Caco-2 (cell line): ENCODE results near the gene PCARE. TPM values are rescaled to one million over a fixed set of nuclear protein-coding genes. Genes with fewer than 3 reads are reported as not detected.

Experiments
- BruUV-seq: library from RNA; stranded (reverse); fragments of 400-500 nt; replicated peaks from 2 replicates; lab custom pipeline; 2021; lab: Mats Ljungman, UMichigan
- CTCF ChIA-PET: fragments of 300-600 bp; sonication (Branson Sonifier 250); formaldehyde crosslinking; loops from one replicate; lab custom pipeline; 2022; ENCODE audit warnings: antibody characterized with exemption; lab: Charles Lee
- POLR2A ChIA-PET: fragments of 300-600 bp; sonication (Branson Sonifier 250); formaldehyde crosslinking; loops from one replicate; lab custom pipeline; 2022; ENCODE audit warnings: antibody characterized with exemption; lab: Charles Lee
- DNase-seq, 2 experiments: peaks; one replicate each; pipeline versions ENCODE4 v3.0.0 to v3.0.0-alpha.2; 2020 to 2022
- H3K27me3 ChIP-seq: replicated peaks from 2 replicates; pipeline ENCODE4 v1.6.0; 2011; ENCODE audit warnings: low read length; ENCODE audit not compliant: control insufficient read depth, insufficient read depth
- H3K36me3 ChIP-seq: 2 replicates; pipeline ENCODE4 v1.5.1; 2011; ENCODE audit warnings: low read length; ENCODE audit not compliant: control insufficient read depth, insufficient read depth
- H3K4me1 ChIP-seq: fragments of 250-450 bp; sonication (Bioruptor Pico); 2 replicates; pipeline ENCODE4 v1.5.1; 2020; ENCODE audit warnings: mild to moderate bottlenecking
- H3K4me3 ChIP-seq: 2 replicates; pipeline ENCODE4 v1.5.1; 2011; ENCODE audit warnings: low read depth, mild to moderate bottlenecking, control low read depth, low read length
- H3K9me3 ChIP-seq: fragments of 250-450 bp; sonication (Bioruptor Pico); 2 replicates; pipeline ENCODE4 v1.5.1; 2020; ENCODE audit warnings: mild to moderate bottlenecking, moderate library complexity
- H3K27ac Mint-ChIP-seq: one replicate; pipeline ENCODE4 v1.8.0; 2022; ENCODE audit warnings: mixed read lengths; ENCODE audit not compliant: unreplicated experiment
- H3K27me3 Mint-ChIP-seq: one replicate; pipeline ENCODE4 v1.8.0; 2022; ENCODE audit warnings: mixed read lengths; ENCODE audit not compliant: insufficient read depth, unreplicated experiment
- H3K36me3 Mint-ChIP-seq: one replicate; pipeline ENCODE4 v1.8.0; 2022; ENCODE audit warnings: mild to moderate bottlenecking, mixed read lengths; ENCODE audit not compliant: insufficient read depth, unreplicated experiment
- H3K4me1 Mint-ChIP-seq: one replicate; pipeline ENCODE4 v1.8.0; 2022; ENCODE audit warnings: low read depth, mixed read lengths; ENCODE audit not compliant: unreplicated experiment
- H3K4me3 Mint-ChIP-seq: one replicate; pipeline ENCODE4 v1.8.0; 2022; ENCODE audit warnings: mild to moderate bottlenecking, moderate library complexity, mixed read lengths; ENCODE audit not compliant: unreplicated experiment
- H3K9me3 Mint-ChIP-seq: one replicate; pipeline ENCODE4 v1.8.0; 2022; ENCODE audit warnings: mixed read lengths; ENCODE audit not compliant: unreplicated experiment
- CTCF ChIP-seq, 2 experiments: fragments of 200-600 bp in 1 of 2; IDR thresholded peaks; 1 replicate in 1 of 2; 2 replicates in 1 of 2; pipeline versions ENCODE4 v1.5.1 to v1.8.0; 2011 to 2022; ENCODE audit warnings: antibody characterized with exemption in 1 of 2, control low read depth in 1 of 2, inconsistent platforms in 1 of 2, low read depth in 1 of 2, low read length in 1 of 2, mild to moderate bottlenecking in 1 of 2, moderate library complexity in 1 of 2; ENCODE audit not compliant: insufficient read depth in 1 of 2, severe bottlenecking in 1 of 2, unreplicated experiment in 1 of 2
- intact Hi-C: fragments of 100-400 bp; cut with micrococcal nuclease; formaldehyde crosslinking; loops from one replicate; pipeline ENCODE4 v1.10.0; 2022; ENCODE audit not compliant: unreplicated experiment
- total RNA-seq: library from RNA; stranded (reverse); gene quantifications from 2 replicates; pipeline ENCODE4 v1.2.3, GENCODE V29; 2022

PCARE gene
- total RNA-seq, 1 experiment from 2014 or later: not detected

GRCh38 chr2:29054430-29054829, 19.9 kb downstream of the PCARE start:
- H3K4me1 Mint-ChIP-seq: peaks cover 35% of the 10 kb centered on the region
- CTCF ChIA-PET: no interaction called here

GRCh38 chr2:29053670-29054400, 20.5 kb downstream of the PCARE start:
- Histone ChIP-seq H3K9me3 (no peaks in the 10 kb centered on the region), H3K4me3 (no peak overlapping the region), H3K36me3 (no peaks in the 10 kb centered on the region), H3K27me3 (no peaks in the 10 kb centered on the region), H3K4me1 (peaks cover 11% of the 10 kb centered on the region)
- DNase-seq: peak in 1 of 2 experiments; percentile 18
- Mint-ChIP-seq H3K36me3 (no peaks in the 10 kb centered on the region), H3K27me3 (no peaks in the 10 kb centered on the region), H3K4me1 (peaks cover 33% of the 10 kb centered on the region), H3K27ac (no peak overlapping the region), H3K4me3 (no peak overlapping the region), H3K9me3 (no peaks in the 10 kb centered on the region)
- ChIA-PET CTCF (no interaction called here), POLR2A (no interaction called here)
- intact Hi-C loops: loop anchor here (1.0 kb wide), 2 partner anchors 96 to 143 kb away; no protein-coding TSS in a partner anchor
- peak in 1 of 2 experiments; percentile 41 for TF ChIP-seq CTCF (IDR thresholded peaks at IDR 0.05; ENCODE audit: insufficient read depth in 1 of 2, low read depth in 1 of 2, low read length in 1 of 2, severe bottlenecking in 1 of 2, unreplicated experiment in 1 of 2)
- no TSS peak for BruUV-seq

More at GRCh38 chr2:29054430-29054829, 19.9 kb downstream of the PCARE start:
- no peaks in the 10 kb centered on the region for H3K36me3 ChIP-seq
- no peak for DNase-seq
- Mint-ChIP-seq H3K4me3 (no peak overlapping the region), H3K27me3 (no peaks in the 10 kb centered on the region), H3K27ac (no peak overlapping the region), H3K36me3 (no peaks in the 10 kb centered on the region), H3K9me3 (no peaks in the 10 kb centered on the region)
- no peak for TF ChIP-seq CTCF (IDR thresholded peaks at IDR 0.05; ENCODE audit: insufficient read depth in 1 of 2, low read depth in 1 of 2, low read length in 1 of 2, severe bottlenecking in 1 of 2, unreplicated experiment in 1 of 2)
- BruUV-seq: no TSS peak
- H3K4me1 ChIP-seq: peaks cover 11% of the 10 kb centered on the region
- no peaks in the 10 kb centered on the region for H3K9me3 ChIP-seq
- H3K4me3 ChIP-seq: no peak overlapping the region
- no peaks in the 10 kb centered on the region for H3K27me3 ChIP-seq
- intact Hi-C loops: loop anchor here (1.0 kb wide), 2 partner anchors 96 to 143 kb away; no protein-coding TSS in a partner anchor
- POLR2A ChIA-PET: no interaction called here

GRCh38 chr2:29053223-29053622, 21.1 kb downstream of the PCARE start:
- H3K9me3 ChIP-seq: no peaks in the 10 kb centered on the region
- Mint-ChIP-seq H3K4me3 (no peak overlapping the region), H3K4me1 (peaks cover 28% of the 10 kb centered on the region), H3K27ac (no peak overlapping the region), H3K9me3 (no peaks in the 10 kb centered on the region), H3K27me3 (no peaks in the 10 kb centered on the region), H3K36me3 (no peaks in the 10 kb centered on the region)
- TF ChIP-seq CTCF (IDR thresholded peaks at IDR 0.05; ENCODE audit: insufficient read depth in 1 of 2, low read depth in 1 of 2, low read length in 1 of 2, severe bottlenecking in 1 of 2, unreplicated experiment in 1 of 2): no peak
- H3K4me1 ChIP-seq: peaks cover 11% of the 10 kb centered on the region
- intact Hi-C loops: no loop called here
- ChIA-PET CTCF (no interaction called here), POLR2A (no interaction called here)
- no TSS peak for BruUV-seq
- H3K27me3 ChIP-seq: no peaks in the 10 kb centered on the region
- DNase-seq: peak in 1 of 2 experiments; percentile 36
- no peak overlapping the region for H3K4me3 ChIP-seq
- H3K36me3 ChIP-seq: no peaks in the 10 kb centered on the region
